Measurements from ENCODE around the gene MORN5.

The MORN5 gene

DNA sequence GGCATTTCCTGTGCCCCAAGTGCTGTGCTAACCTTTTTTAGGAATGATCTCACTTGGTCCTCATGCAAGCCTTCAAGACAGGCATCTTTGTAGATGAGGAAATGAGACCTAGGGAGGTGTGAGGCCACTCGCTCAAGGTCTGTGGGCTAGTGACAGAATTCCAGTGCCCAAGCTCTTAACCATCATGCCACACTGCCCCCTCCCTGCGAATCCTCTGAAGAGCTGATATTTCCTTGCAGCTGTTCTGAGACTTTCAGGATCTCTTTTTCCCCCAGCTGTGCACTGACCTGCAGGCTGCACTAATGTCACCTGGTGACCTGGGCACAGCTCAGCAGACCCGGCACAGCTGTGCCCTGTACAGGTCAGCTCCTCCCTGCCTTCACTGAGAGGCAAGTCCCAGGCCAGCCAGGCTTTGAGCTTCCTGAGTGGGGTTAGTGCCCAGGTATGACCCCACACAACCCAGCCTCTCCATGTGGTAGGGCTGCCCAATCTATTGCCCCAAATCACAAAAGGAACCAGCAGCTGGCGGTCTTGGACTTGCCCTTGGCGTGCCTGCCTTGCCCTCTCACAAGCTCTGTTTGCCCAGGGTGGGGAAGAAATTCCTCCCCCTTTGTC is 32.7 kb downstream of the MORN5 start:
- DNase-seq (ENCODE audit: low read depth in 1 of 2, low spot score in 1 of 2): peak in 1 of 2 experiments; percentile 58
- no peak for TF ChIP-seq JUND (IDR thresholded peaks at IDR 0.05; ENCODE audit: low read depth)
- in situ Hi-C loops (cut with HindIII; ENCODE audit: low pct_unique_long_range_greater_than_20kb, low sequenced_read_pairs): no loop called here

DNA sequence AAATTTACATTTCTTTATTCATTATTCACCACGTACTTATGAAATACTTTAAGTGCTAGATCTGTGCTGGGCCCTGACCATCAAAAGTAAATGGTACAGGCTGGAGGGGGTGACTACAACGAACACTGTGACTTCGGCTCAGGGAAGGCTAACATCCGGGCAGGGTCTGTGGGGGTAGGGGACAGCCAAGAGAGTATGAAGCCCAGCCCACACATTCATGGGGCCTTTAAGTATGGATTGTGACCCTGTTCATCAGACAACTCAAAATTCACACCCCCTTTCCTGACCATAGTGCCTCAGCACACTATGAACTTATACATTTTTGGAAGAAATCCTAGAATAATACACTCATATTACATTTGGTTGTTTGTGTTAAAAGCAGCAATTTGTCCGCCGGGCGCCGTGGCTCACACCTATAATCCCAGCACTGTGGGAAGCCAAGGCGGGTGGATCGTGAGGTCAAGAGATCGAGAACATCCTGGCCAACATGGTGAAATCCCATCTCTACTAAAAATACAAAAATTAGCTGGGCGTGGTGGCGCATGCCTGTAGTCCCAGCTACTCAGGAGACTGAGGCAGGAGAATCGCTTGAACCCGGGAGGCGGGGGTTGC is 33.3 kb downstream of the MORN5 start:
- DNase-seq (ENCODE audit: low read depth in 1 of 2, low spot score in 1 of 2): no peak
- in situ Hi-C loops (cut with HindIII; ENCODE audit: low pct_unique_long_range_greater_than_20kb, low sequenced_read_pairs): no loop called here
- TF ChIP-seq JUND (IDR thresholded peaks at IDR 0.05; ENCODE audit: low read depth): no peak

DNA sequence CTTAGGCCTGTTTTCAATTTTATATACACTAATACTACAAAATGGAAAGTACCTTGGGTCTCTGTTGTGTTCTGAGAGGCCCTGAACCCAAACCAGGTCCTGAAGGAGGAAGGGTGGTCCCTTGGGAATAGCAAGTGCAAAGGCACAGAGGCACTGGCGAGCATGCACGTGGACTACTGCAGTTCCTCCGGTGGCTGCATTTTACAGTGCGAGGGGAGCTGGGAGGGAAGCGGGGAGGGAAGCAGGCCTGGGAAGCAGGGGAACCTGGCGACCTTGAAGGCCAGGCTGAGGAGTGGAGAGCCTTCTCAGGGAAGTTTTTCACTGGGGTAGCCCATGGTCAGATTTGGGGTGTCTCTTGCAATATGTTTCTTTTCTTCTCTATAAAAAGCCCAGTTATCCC is 33.9 kb downstream of the MORN5 start:
- in situ Hi-C loops (cut with HindIII; ENCODE audit: low pct_unique_long_range_greater_than_20kb, low sequenced_read_pairs): no loop called here
- TF ChIP-seq JUND (IDR thresholded peaks at IDR 0.05; ENCODE audit: low read depth): no peak
- no peak for DNase-seq (ENCODE audit: low read depth in 1 of 2, low spot score in 1 of 2)

DNA sequence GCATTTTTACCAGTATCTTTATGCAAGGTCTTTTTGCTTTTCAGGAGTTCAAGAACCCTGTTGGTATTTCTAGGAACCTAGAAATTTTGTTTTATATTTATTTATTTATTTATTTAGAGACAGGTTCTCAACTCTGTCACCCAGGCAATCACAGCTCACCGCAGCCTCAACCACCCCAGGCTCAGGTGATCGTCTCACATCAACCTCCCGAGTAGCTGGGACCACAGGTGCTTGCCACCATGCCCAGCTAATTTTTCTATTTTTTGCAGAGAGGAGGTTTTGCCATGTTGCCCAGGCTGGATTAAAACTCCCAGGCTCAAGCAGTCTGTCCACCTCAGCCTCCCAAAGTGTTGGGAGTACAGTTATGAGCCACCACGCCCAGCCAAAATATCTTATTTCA is 36.2 kb downstream of the MORN5 start:
- no peak for DNase-seq (ENCODE audit: low read depth in 1 of 2, low spot score in 1 of 2)
- in situ Hi-C loops (cut with HindIII; ENCODE audit: low pct_unique_long_range_greater_than_20kb, low sequenced_read_pairs): no loop called here

DNA sequence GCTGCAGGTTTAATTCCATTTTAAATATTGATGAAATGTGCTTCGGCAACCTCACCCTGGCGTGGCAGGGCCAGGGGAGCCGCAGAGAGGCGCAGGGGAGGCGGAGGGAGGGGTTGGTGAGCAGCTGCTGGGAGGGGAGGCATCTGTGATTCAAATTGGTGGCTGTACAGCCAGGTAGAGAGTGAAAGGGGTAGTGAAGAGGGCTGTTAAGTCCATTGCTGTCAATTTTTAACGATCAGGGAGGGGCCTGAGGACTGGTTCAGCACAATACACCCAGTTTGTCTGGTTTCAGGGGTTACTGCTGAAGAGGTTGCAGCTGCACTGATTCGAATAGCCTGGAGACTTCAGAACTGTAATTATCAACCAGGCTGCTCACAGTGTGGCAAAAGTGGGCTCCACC is 37.7 kb downstream of the MORN5 start:
- no peak for TF ChIP-seq JUND (IDR thresholded peaks at IDR 0.05; ENCODE audit: low read depth)
- in situ Hi-C loops (cut with HindIII; ENCODE audit: low pct_unique_long_range_greater_than_20kb, low sequenced_read_pairs): no loop called here
- no peak for DNase-seq (ENCODE audit: low read depth in 1 of 2, low spot score in 1 of 2)

More for the DNA sequence above, 36.2 kb downstream of the MORN5 start:
- no peak for TF ChIP-seq JUND (IDR thresholded peaks at IDR 0.05; ENCODE audit: low read depth)

DNA sequence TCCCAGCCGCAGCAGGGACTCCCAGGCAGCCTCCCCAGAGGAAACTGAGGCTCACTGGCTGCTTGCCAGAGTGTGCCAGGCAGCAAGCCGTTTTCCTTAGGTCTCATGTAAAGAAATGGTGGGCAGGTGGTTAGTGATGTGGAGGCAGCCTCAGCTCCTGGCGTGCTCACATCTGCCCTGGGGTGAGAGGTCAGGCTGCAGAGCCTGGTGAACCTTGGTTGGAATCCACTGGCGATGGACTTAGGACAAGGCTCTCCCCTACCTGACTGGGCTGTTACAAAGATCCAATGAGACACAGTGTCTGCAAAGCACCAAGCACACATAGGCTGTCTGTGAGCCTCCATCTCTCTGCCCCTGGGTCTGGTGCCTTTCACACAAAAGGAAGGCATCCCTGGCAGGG is 38.2 kb downstream of the MORN5 start:
- DNase-seq (ENCODE audit: low read depth in 1 of 2, low spot score in 1 of 2): no peak
- in situ Hi-C loops (cut with HindIII; ENCODE audit: low pct_unique_long_range_greater_than_20kb, low sequenced_read_pairs): no loop called here
- TF ChIP-seq JUND (IDR thresholded peaks at IDR 0.05; ENCODE audit: low read depth): no peak

DNA sequence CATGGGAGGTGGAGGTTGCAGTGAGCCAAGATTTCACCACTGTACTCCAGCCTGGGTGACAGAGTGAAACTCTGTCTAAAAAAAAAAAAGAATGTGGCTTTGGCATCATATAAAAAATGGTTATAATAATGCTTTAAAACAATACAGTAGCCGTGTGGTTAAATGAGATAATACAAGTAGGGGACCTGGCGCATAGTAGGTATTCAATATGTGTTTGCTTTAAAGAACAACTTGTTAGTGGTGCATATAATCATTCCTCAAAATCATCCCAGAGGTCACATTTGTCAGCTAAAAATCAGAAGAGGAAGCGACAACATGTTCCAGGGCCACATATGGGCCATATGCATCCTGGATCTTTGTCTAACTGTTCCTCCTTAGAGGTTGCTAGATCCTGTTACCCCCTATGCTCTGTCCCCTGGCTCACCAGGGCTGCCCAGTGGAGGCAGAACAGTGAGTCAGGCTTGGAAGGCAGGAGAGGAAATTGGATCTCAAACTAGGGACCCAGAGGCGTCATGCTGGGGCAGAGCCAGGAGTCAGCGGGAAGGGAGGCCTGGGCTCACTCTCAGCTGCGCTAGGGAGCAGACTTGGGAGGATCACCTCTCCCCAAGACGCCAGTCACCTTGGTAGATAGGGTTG is 41.4 kb downstream of the MORN5 start:
- in situ Hi-C loops (cut with HindIII; ENCODE audit: low pct_unique_long_range_greater_than_20kb, low sequenced_read_pairs): no loop called here
- TF ChIP-seq JUND (IDR thresholded peaks at IDR 0.05; ENCODE audit: low read depth): no peak
- no peak for DNase-seq (ENCODE audit: low read depth in 1 of 2, low spot score in 1 of 2)

DNA sequence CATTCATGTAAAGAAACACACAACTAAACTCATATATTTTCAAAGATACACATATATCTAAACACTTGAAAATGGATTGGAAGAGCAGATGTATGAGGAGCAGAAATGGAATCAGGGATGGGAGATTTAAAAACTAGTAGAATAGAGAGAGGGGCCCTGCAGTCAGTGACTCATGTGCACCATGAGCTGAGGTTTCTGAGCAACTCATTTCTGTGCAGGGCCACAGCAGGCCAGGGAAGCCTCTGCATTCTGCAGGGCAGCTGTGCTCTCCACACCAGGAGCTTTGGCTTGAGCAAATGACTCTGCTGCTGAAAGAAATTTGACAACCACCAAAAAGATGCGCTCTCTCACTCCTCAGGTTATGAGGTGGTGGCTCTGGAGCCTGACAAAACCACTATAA is 41.9 kb downstream of the MORN5 start:
- no peak for TF ChIP-seq JUND (IDR thresholded peaks at IDR 0.05; ENCODE audit: low read depth)
- DNase-seq (ENCODE audit: low read depth in 1 of 2, low spot score in 1 of 2): no peak
- in situ Hi-C loops (cut with HindIII; ENCODE audit: low pct_unique_long_range_greater_than_20kb, low sequenced_read_pairs): no loop called here

DNA sequence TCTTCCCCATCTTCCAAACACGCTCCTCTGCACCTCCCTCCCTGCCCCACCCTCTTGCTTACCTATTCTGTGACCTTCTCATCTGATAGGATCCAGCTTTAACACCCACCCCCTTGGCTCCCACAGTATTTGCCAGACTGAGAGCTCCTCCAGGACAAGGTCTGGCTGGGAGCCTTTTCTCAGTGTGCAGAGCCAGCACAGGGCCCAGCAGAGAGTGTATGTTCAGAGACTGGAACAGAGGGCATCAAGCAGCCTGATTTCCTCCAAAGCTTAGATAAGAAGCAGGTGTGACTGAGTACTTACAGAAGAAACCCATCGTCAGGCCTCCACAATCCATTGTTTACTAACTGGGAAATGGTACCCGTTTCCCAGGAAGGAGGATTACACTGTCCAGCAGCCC is 42.4 kb downstream of the MORN5 start:
- in situ Hi-C loops (cut with HindIII; ENCODE audit: low pct_unique_long_range_greater_than_20kb, low sequenced_read_pairs): no loop called here

DNA sequence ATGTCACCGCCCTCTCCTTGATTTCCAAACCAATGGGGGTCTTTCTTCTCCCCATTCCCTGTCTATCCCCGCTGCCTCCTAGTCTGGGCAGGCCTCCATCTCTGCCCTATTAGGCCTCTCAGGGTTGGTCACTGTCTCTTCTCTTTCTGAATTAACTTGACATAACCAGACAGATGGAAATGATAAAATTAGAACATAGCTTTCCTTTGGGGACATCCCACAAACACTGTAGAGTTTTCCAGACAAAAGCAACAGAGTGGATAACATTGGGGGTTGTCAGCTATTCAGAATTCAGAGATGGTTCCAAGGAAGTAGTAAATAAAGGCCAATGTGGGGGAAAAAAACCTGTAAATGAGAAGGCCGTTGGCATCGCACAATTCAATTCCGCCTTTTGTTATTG is 44.3 kb downstream of the MORN5 start:
- no peak for TF ChIP-seq JUND (IDR thresholded peaks at IDR 0.05; ENCODE audit: low read depth)
- in situ Hi-C loops (cut with HindIII; ENCODE audit: low pct_unique_long_range_greater_than_20kb, low sequenced_read_pairs): no loop called here
- DNase-seq (ENCODE audit: low read depth in 1 of 2, low spot score in 1 of 2): no peak

More for the DNA sequence above, 42.4 kb downstream of the MORN5 start:
- no peak for DNase-seq (ENCODE audit: low read depth in 1 of 2, low spot score in 1 of 2)
- TF ChIP-seq JUND (IDR thresholded peaks at IDR 0.05; ENCODE audit: low read depth): no peak

DNA sequence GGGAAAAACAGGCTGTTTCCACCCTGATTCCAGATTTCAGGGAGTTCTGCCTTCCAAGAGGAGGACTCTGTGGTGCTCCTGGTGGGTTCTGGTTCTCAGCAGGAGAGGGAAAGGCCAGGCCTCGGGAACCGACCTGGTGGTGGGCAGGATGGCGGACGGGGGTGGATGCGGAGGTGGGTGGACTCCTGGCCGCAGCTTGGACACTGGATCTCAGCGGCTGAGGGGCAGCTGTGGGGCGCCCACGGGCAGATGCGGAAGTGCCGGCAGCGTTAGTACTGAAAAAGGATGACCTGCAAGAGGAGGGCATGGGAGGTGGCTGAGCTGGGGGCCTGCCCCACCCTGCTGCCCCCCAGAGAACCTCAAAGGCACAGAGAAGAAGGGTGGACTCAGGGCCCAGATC is 44.8 kb downstream of the MORN5 start:
- DNase-seq (ENCODE audit: low read depth in 1 of 2, low spot score in 1 of 2): no peak
- in situ Hi-C loops (cut with HindIII; ENCODE audit: low pct_unique_long_range_greater_than_20kb, low sequenced_read_pairs): no loop called here
- no peak for TF ChIP-seq JUND (IDR thresholded peaks at IDR 0.05; ENCODE audit: low read depth)

DNA sequence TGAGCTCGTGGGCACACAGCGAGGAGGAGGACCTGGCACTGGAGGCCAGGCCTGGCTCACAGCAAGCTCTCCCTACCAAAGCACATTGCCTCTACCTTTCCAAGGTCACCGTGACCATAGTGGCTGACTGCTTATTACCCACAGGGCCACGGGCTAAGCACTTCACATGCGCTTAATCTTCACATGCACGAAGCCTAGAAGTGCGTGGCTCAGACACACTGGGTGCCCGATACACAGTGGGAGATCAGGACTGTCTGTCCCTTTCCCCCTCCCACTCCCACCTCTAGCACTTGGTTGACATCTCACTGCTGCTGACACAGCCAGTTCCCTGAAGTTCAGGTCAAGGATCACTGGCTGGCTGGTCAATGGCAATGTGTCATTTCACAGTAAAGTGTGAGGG is 45.5 kb downstream of the MORN5 start:
- DNase-seq (ENCODE audit: low read depth in 1 of 2, low spot score in 1 of 2): peak in 1 of 2 experiments; percentile 48
- TF ChIP-seq JUND (IDR thresholded peaks at IDR 0.05; ENCODE audit: low read depth): no peak
- in situ Hi-C loops (cut with HindIII; ENCODE audit: low pct_unique_long_range_greater_than_20kb, low sequenced_read_pairs): no loop called here
